A549 (cell line): ENCODE data around the gene TENT5A. TPM values are rescaled to one million over a fixed set of nuclear protein-coding genes. Genes with fewer than 3 reads are reported as not detected.

Experiments
- ATAC-seq, 2 experiments: fragments of 200-7000 bp in 1 of 2; fragments of >200 bp in 1 of 2; cut with Nextera tagmentation in 1 of 2; cut with Tn5 transposase in 1 of 2; 3 replicates each; pipeline versions ENCODE4 v1.8.0 to v1.9.1; 2018 to 2020; ENCODE audit warnings: mild to moderate bottlenecking in 1 of 2, moderate library complexity in 1 of 2
- CTCF ChIA-PET: fragments of 300-600 bp; sonication (Branson Sonifier 250); formaldehyde crosslinking; extraction: SDS; loops from one replicate; lab custom pipeline; 2021; ENCODE audit warnings: antibody characterized with exemption, inconsistent platforms; lab: Yijun Ruan, JAX
- POLR2A ChIA-PET: fragments of 350-600 bp; formaldehyde crosslinking; extraction: SDS; loops from one replicate; lab custom pipeline; 2021; ENCODE audit warnings: antibody characterized with exemption, inconsistent platforms; lab: Yijun Ruan, JAX
- DNase-seq, 2 experiments: peaks; one replicate each; pipeline versions ENCODE4 v3.0.0 to v3.0.0-alpha.2; 2011 to 2016; ENCODE audit warnings: low read depth in 1 of 2, low spot score in 1 of 2
- FAIRE-seq: peaks from 2 replicates; lab custom pipeline; 2011; peaks lifted over from hg19 to GRCh38; lab: Jason Lieb, UNC
- H3K27ac ChIP-seq, 2 experiments: fragments of >200 bp; sonication (Bioruptor Twin); formaldehyde crosslinking; 3 replicates each; pipeline ENCODE4 v1.5.1; 2016 to 2017
- H3K4me1 ChIP-seq: fragments of >200 bp; sonication (Bioruptor Twin); formaldehyde crosslinking; 3 replicates; pipeline ENCODE4 v1.6.1; 2016
- H3K4me2 ChIP-seq: fragments of >200 bp; sonication (Bioruptor Twin); formaldehyde crosslinking; 3 replicates; pipeline ENCODE4 v1.6.1; 2016
- H3K4me3 ChIP-seq: fragments of >200 bp; sonication (Bioruptor Twin); formaldehyde crosslinking; 3 replicates; pipeline ENCODE4 v1.5.1; 2016
- H3K9me3 ChIP-seq: fragments of >200 bp; sonication (Bioruptor Twin); formaldehyde crosslinking; 3 replicates; pipeline ENCODE4 v1.6.1; 2016
- BHLHE40 ChIP-seq: IDR thresholded peaks from 2 replicates; pipeline ENCODE4 v1.6.1; 2012; ENCODE audit warnings: low read depth, low read length, inconsistent platforms
- CEBPB ChIP-seq, 2 experiments: fragments of >200 bp in 1 of 2; sonication (Bioruptor Twin) in 1 of 2; formaldehyde crosslinking in 1 of 2; IDR thresholded peaks; 2 replicates each; pipeline ENCODE4 v1.6.1; 2012 to 2016
- CHD2 ChIP-seq: fragments of 150-350 bp; IDR thresholded peaks from 2 replicates; pipeline ENCODE4 v1.6.1; 2014; ENCODE audit warnings: low read length; ENCODE audit not compliant: partially characterized antibody
- E2F6 ChIP-seq: IDR thresholded peaks from 2 replicates; pipeline ENCODE4 v1.6.1; 2012; ENCODE audit warnings: low read depth, borderline replicate concordance
- EHMT2 ChIP-seq: fragments of 200-600 bp; sonication (generic); IDR thresholded peaks from 2 replicates; pipeline ENCODE4 v1.6.1; 2016; ENCODE audit warnings: antibody characterized with exemption, low read depth, mild to moderate bottlenecking, moderate library complexity
- EP300 ChIP-seq, 2 experiments: fragments of >200 bp; sonication (Bioruptor Twin); formaldehyde crosslinking; IDR thresholded peaks; 2 replicates in 1 of 2; 3 replicates in 1 of 2; pipeline ENCODE4 v1.6.1; 2016 to 2017
- FOSL2 ChIP-seq, 2 experiments: fragments of 450-650 bp in 1 of 2; fragments of >200 bp in 1 of 2; sonication (Bioruptor Twin) in 1 of 2; formaldehyde crosslinking; IDR thresholded peaks; 2 replicates each; pipeline versions ENCODE4 v1.5.0 to v1.6.1; 2016 to 2020; ENCODE audit warnings: mild to moderate bottlenecking in 1 of 2, moderate library complexity in 1 of 2
- HOXA7 ChIP-seq: fragments of 250-450 bp; sonication (Bioruptor Pico); IDR thresholded peaks from 2 replicates; pipeline ENCODE4 v1.5.0; 2020; ENCODE audit warnings: mild to moderate bottlenecking, moderate library complexity
- HOXB5 ChIP-seq: fragments of 250-450 bp; sonication (Bioruptor Pico); IDR thresholded peaks from 2 replicates; pipeline ENCODE4 v1.5.0; 2020; ENCODE audit warnings: mild to moderate bottlenecking, moderate library complexity
- JUNB ChIP-seq: fragments of >200 bp; sonication (Bioruptor Twin); formaldehyde crosslinking; IDR thresholded peaks from 2 replicates; pipeline ENCODE4 v1.6.1; 2016
- KDM5A ChIP-seq: fragments of 200-600 bp; sonication (generic); IDR thresholded peaks from 2 replicates; pipeline ENCODE4 v1.6.1; 2016; ENCODE audit warnings: antibody characterized with exemption, mild to moderate bottlenecking
- MAFK ChIP-seq: fragments of 450-650 bp; IDR thresholded peaks from 2 replicates; pipeline ENCODE4 v1.6.1; 2014; ENCODE audit not compliant: partially characterized antibody
- NFE2L2 ChIP-seq: fragments of 150-350 bp; conservative IDR thresholded peaks from 2 replicates; pipeline ENCODE4 v1.6.1; 2014; ENCODE audit warnings: low read length
- POLR2A ChIP-seq: IDR thresholded peaks from 2 replicates; pipeline ENCODE4 v1.6.1; 2012; ENCODE audit warnings: mild to moderate bottlenecking, low read length
- RAD21 ChIP-seq, 2 experiments: fragments of >200 bp in 1 of 2; sonication (Bioruptor Twin) in 1 of 2; formaldehyde crosslinking in 1 of 2; IDR thresholded peaks in 1 of 2; conservative IDR thresholded peaks in 1 of 2; 2 replicates in 1 of 2; 3 replicates in 1 of 2; pipeline ENCODE4 v1.6.1; 2012 to 2018; ENCODE audit warnings: inconsistent platforms in 1 of 2
- RCOR1 ChIP-seq: fragments of 150-350 bp; IDR thresholded peaks from 2 replicates; pipeline ENCODE4 v1.6.1; 2014; ENCODE audit warnings: antibody characterized with exemption, low read length, low read depth
- REST ChIP-seq: fragments of 200-600 bp; sonication (generic); IDR thresholded peaks from 2 replicates; pipeline ENCODE4 v1.6.1; 2016; ENCODE audit warnings: antibody characterized with exemption, mild to moderate bottlenecking, moderate library complexity
- RFX5 ChIP-seq: fragments of 450-650 bp; IDR thresholded peaks from 2 replicates; pipeline ENCODE4 v1.7.1; 2014; ENCODE audit warnings: antibody characterized with exemption, mild to moderate bottlenecking, moderate library complexity
- RNF2 ChIP-seq: fragments of 200-600 bp; sonication (generic); IDR thresholded peaks from 2 replicates; pipeline ENCODE4 v1.6.1; 2016; ENCODE audit warnings: low read depth, mild to moderate bottlenecking, antibody characterized with exemption, moderate library complexity, borderline replicate concordance
- TP53 ChIP-seq: fragments of 250-450 bp; sonication (Bioruptor Pico); IDR thresholded peaks from 2 replicates; pipeline ENCODE4 v1.5.0; 2021; ENCODE audit warnings: mild to moderate bottlenecking, moderate library complexity
- WGBS: methylation state at CpG from one replicate; pipeline ENCODE4 v1.1.6; 2017; ENCODE audit errors: missing lambda C conversion rate; 5-methylcytosine and 5-hydroxymethylcytosine counted together
- polyA plus RNA-seq, 4 experiments: library from polyadenylated mRNA; depleted of rRNA in 3 of 4; stranded (reverse); fragments of >200 nt; fragmentation: RNase III in 1 of 4; extraction: RNeasy Plus Mini Kit Qiagen cat#74134 plus additional on column Dnase treatment in 1 of 4; gene quantifications; 2 replicates in 3 of 4; 3 replicates in 1 of 4; pipeline ENCODE4 v1.2.3, GENCODE V29; 2011 to 2017
- TF ChIP-seq, protein P1 (sequence below): fragments of >200 bp; sonication (Bioruptor Twin); formaldehyde crosslinking; IDR thresholded peaks from 3 replicates; pipeline ENCODE4 v1.6.1; 2016
- TF ChIP-seq, protein P2 (sequence below): fragments of >200 bp; sonication (Bioruptor Twin); formaldehyde crosslinking; IDR thresholded peaks from 2 replicates; pipeline ENCODE4 v1.6.1; 2016
- TF ChIP-seq, protein P3 (sequence below): IDR thresholded peaks from 2 replicates; pipeline ENCODE4 v1.6.1; 2012

TENT5A gene
- polyA plus RNA-seq, 2 of the 4 experiments (the other 2 are of a cell fraction): 1.1 to 1.8 TPM

DNA sequence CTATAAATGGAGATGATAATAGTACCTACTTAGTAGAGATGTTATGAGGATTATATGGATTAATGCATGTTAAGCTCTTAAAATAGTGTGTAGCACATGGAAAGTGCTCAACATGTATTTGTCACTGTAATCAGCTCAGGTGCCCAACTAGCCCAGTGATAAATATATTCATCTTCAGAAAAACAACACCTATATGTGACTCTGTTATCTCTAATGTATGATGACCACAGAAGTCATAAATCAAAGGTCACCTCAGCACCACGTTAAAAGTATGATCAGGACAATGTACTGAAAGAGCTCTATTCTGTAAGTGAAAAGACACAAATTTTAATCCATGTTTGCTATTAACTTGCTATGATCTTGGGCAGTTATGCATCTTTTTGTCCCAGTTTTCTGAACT, 36.8 kb upstream of the TENT5A start (continued):
- TF ChIP-seq CHD2: no peak
- TF ChIP-seq, all 56 proteins: peak for 0

DNA sequence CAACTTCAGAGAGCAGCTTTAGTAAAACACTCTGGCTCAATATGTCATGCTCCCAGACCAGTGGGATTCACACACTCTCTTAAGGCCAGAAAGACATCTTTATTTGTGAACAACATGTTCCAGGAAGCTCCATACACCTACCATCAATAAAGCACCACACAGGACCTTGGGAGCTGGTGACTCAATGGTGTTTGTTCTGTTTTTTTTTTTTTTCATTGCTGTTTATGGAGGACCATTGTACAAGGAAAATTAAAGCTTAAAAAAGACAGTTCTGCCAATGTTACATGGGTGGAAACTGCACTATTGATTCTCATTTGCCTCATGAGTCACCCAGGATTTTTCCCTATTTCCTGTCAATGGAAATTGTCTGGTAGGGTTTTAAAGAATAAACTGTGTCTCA, 36.3 kb upstream of the TENT5A start:
- CTCF ChIA-PET: interaction anchor here (0.6 kb wide), 1 partner anchor 90 kb away, joined by 3 read pairs; no protein-coding TSS in a partner anchor
- H3K9me3 ChIP-seq: no peaks in the 10 kb centered on the region
- peak overlapping the region; percentile 67 for H3K4me2 ChIP-seq
- H3K4me1 ChIP-seq: peaks cover 28% of the 10 kb centered on the region
- H3K27ac ChIP-seq: peak overlapping the region; percentile 62 to 66; a peak in 5 of 6 replicates
- DNase-seq: no peak
- no peak for ATAC-seq
- FAIRE-seq: no peak
- POLR2A ChIA-PET: no interaction called here
- no peak overlapping the region for H3K4me3 ChIP-seq
- no peak for TF ChIP-seq KDM5A
- TF ChIP-seq RCOR1: no peak
- no peak for TF ChIP-seq EP300 (IDR thresholded peaks at IDR 0.05)
- TF ChIP-seq, protein P1, sequence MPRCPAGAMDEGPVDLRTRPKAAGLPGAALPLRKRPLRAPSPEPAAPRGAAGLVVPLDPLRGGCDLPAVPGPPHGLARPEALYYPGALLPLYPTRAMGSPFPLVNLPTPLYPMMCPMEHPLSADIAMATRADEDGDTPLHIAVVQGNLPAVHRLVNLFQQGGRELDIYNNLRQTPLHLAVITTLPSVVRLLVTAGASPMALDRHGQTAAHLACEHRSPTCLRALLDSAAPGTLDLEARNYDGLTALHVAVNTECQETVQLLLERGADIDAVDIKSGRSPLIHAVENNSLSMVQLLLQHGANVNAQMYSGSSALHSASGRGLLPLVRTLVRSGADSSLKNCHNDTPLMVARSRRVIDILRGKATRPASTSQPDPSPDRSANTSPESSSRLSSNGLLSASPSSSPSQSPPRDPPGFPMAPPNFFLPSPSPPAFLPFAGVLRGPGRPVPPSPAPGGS: no peak
- TF ChIP-seq POLR2A: no peak
- TF ChIP-seq, protein P2, sequence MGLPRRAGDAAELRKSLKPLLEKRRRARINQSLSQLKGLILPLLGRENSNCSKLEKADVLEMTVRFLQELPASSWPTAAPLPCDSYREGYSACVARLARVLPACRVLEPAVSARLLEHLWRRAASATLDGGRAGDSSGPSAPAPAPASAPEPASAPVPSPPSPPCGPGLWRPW: no peak

DNA sequence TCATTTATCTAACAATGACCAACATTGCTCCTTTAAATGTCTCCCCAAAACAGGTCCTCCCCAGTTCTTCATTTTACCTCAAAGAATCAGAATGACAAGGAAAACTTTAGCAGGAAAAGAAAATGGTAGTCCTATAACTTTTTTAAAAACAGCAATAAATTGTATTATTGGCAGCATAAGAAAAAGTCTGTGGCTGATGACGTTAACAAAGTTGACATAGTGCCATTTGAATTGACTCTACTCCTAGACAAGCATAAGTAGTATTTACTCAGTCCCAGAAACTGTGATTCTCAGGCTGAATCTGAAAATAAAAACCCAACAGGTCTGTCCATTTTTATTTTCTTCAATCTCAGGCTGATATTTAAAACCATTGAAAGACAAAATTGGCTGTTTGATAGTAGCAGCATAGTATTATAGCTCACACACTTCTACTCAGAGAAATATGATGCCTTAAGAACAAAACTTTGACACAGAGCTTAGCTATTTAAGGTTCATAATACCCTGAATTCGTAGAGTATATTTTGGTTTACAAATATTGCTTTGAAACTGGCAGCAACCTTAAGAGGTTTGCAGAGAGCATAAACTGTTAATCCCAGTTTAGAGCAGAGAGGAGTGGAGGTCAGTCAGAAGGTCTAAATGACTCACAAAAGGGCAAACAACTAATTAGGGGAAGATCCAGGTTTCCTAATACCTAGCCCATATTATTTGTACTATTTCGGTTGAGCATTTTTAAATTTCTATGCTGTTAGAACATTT, 35.0 kb upstream of the TENT5A start:
- Histone ChIP-seq H3K27ac (peak overlapping the region; percentile 62 to 72), H3K9me3 (no peaks in the 10 kb centered on the region), H3K4me1 (peaks cover 28% of the 10 kb centered on the region), H3K4me2 (peak overlapping the region; percentile 67), H3K4me3 (peak overlapping the region; percentile 17; the same call in 1 of the 3 replicates)
- CTCF ChIA-PET: no interaction called here
- POLR2A ChIA-PET: interaction anchor here (1.0 kb wide), 1 partner anchor 21 kb away, joined by 4 read pairs; no protein-coding TSS in a partner anchor
- under 1% methylated on average over 3 of the region's 3 CpGs for WGBS
- FAIRE-seq (no peak), ATAC-seq (peak; percentile 47 to 61; a peak in 4 of 6 replicates), DNase-seq (peak; percentile 2 to 55)
- TF ChIP-seq FOSL2 (IDR thresholded peaks at IDR 0.05) (no peak), FOSL2 (CRISPR knock-in tag; IDR thresholded peaks at IDR 0.05) (peak; percentile 55), EHMT2 (no peak), CEBPB (IDR thresholded peaks at IDR 0.05) (peak; percentile 19 to 21; a peak in 1 of 4 replicates), HOXA7 (CRISPR knock-in tag) (no peak), RNF2 (no peak)

GRCh38 chr6:81786150-81786549, 33.7 kb upstream of the TENT5A start:
- peak overlapping the region; percentile 62 to 66; a peak in 4 of 6 replicates for H3K27ac ChIP-seq
- no peak for TF ChIP-seq JUNB
- no peak for TF ChIP-seq POLR2A
- TF ChIP-seq NFE2L2: no peak
- TF ChIP-seq BHLHE40: no peak
- TF ChIP-seq CEBPB (IDR thresholded peaks at IDR 0.05): no peak
- TF ChIP-seq HOXB5 (CRISPR knock-in tag): no peak
- no peak for TF ChIP-seq HOXA7 (CRISPR knock-in tag)
- TF ChIP-seq TP53 (CRISPR knock-in tag): no peak
- TF ChIP-seq REST: no peak
- TF ChIP-seq RAD21 (conservative IDR thresholded peaks at IDR 0.05 in 1 of 2, IDR thresholded peaks at IDR 0.05 in 1 of 2): no peak
- no peak for TF ChIP-seq RFX5
- TF ChIP-seq, protein P1: no peak
- TF ChIP-seq MAFK: no peak
- TF ChIP-seq FOSL2 (IDR thresholded peaks at IDR 0.05): no peak
- no peak for TF ChIP-seq FOSL2 (CRISPR knock-in tag; IDR thresholded peaks at IDR 0.05)
- TF ChIP-seq, protein P3, sequence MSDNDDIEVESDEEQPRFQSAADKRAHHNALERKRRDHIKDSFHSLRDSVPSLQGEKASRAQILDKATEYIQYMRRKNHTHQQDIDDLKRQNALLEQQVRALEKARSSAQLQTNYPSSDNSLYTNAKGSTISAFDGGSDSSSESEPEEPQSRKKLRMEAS: no peak
- TF ChIP-seq E2F6: no peak
- TF ChIP-seq, all 56 proteins: peak for 0
- CTCF ChIA-PET: no interaction called here
- ATAC-seq (no peak), DNase-seq (no peak), FAIRE-seq (no peak)
- POLR2A ChIA-PET: no interaction called here
- H3K9me3 ChIP-seq: no peaks in the 10 kb centered on the region
- H3K4me2 ChIP-seq: peak overlapping the region; percentile 67; the same call in 1 of the 3 replicates
- WGBS: 100% methylated on average over 1 of the region's 1 CpG
- H3K4me3 ChIP-seq: no peak overlapping the region
- peaks cover 28% of the 10 kb centered on the region for H3K4me1 ChIP-seq
